ENCODE measurements around the gene MBTPS1.

The MBTPS1 gene

GRCh38 chr16:84049403-84050060 lies 67.2 kb downstream of the MBTPS1 start:
- no peaks in the 10 kb centered on the region for H4K20me1 ChIP-seq (ENCODE audit: insufficient read depth, low read length, poor library complexity, severe bottlenecking)
- no peak overlapping the region for H3K4me2 ChIP-seq (ENCODE audit: low read depth, low read length, poor library complexity, severe bottlenecking)
- no peaks in the 10 kb centered on the region for H3K27me3 ChIP-seq (ENCODE audit: insufficient read depth, low read length, poor library complexity, severe bottlenecking)
- TF ChIP-seq CTCF (conservative IDR thresholded peaks at IDR 0.05; ENCODE audit: low read length) = no peak
- no peak for TF ChIP-seq EZH2phosphoT487 (IDR thresholded peaks at IDR 0.05; ENCODE audit: borderline replicate concordance)
- no peak overlapping the region for H2AFZ ChIP-seq (ENCODE audit: low read length)
- H3F3A ChIP-seq (ENCODE audit: low read depth) = no peaks in the 10 kb centered on the region
- peaks cover 23% of the 10 kb centered on the region; the same call in 1 of the 2 replicates for H3K36me3 ChIP-seq (ENCODE audit: insufficient read depth, low read length)
- H3K9me3 ChIP-seq (ENCODE audit: insufficient read depth, low read depth, low read length) = no peaks in the 10 kb centered on the region
- no peaks in the 10 kb centered on the region for H3K79me2 ChIP-seq (ENCODE audit: insufficient read depth, low read length)
- no peaks in the 10 kb centered on the region for H3K9me2 ChIP-seq (replicated peaks; ENCODE audit: low read depth, low read length)
- H3K4me3 ChIP-seq (ENCODE audit: low read length, poor library complexity, severe bottlenecking) = no peak overlapping the region
- H3K4me1 ChIP-seq (ENCODE audit: insufficient read depth, low read length, poor library complexity, severe bottlenecking) = no peaks in the 10 kb centered on the region
- H3K9ac ChIP-seq (ENCODE audit: low read depth, low read length, poor library complexity, severe bottlenecking) = no peak overlapping the region

- no peaks in the 10 kb centered on the region for H3K27me3 ChIP-seq (ENCODE audit: insufficient read depth, low read length, poor library complexity, severe bottlenecking)
- H3F3A ChIP-seq (ENCODE audit: low read depth) = no peaks in the 10 kb centered on the region
- TF ChIP-seq CTCF (conservative IDR thresholded peaks at IDR 0.05; ENCODE audit: low read length) (no peak), EZH2phosphoT487 (IDR thresholded peaks at IDR 0.05; ENCODE audit: borderline replicate concordance) (no peak)
- H3K9me2 ChIP-seq (replicated peaks; ENCODE audit: low read depth, low read length) = no peaks in the 10 kb centered on the region
- H4K20me1 ChIP-seq (ENCODE audit: insufficient read depth, low read length, poor library complexity, severe bottlenecking) = no peaks in the 10 kb centered on the region
- no peak overlapping the region for H3K4me3 ChIP-seq (ENCODE audit: low read length, poor library complexity, severe bottlenecking)
- H3K9me3 ChIP-seq (ENCODE audit: insufficient read depth, low read depth, low read length) = no peaks in the 10 kb centered on the region
- no peak overlapping the region for H3K4me2 ChIP-seq (ENCODE audit: low read depth, low read length, poor library complexity, severe bottlenecking)
- H2AFZ ChIP-seq (ENCODE audit: low read length) = no peak overlapping the region
- H3K4me1 ChIP-seq (ENCODE audit: insufficient read depth, low read length, poor library complexity, severe bottlenecking) = peaks cover 2% of the 10 kb centered on the region
- H3K36me3 ChIP-seq (ENCODE audit: insufficient read depth, low read length) = peaks cover 16% of the 10 kb centered on the region; the same call in 1 of the 2 replicates
- H3K9ac ChIP-seq (ENCODE audit: low read depth, low read length, poor library complexity, severe bottlenecking) = no peak overlapping the region
- H3K79me2 ChIP-seq (ENCODE audit: insufficient read depth, low read length) = no peaks in the 10 kb centered on the region
These were observed 67.9 kb downstream of the MBTPS1 start for GRCh38 chr16:84048871-84049270.

GRCh38 chr16:84048270-84048669 lies 68.5 kb downstream of the MBTPS1 start:
- H3K9me3 ChIP-seq (ENCODE audit: insufficient read depth, low read depth, low read length) = no peaks in the 10 kb centered on the region
- TF ChIP-seq CTCF (conservative IDR thresholded peaks at IDR 0.05; ENCODE audit: low read length) (peak; percentile 18; the same call in 1 of the 2 replicates), EZH2phosphoT487 (IDR thresholded peaks at IDR 0.05; ENCODE audit: borderline replicate concordance) (no peak)
- no peak overlapping the region for H2AFZ ChIP-seq (ENCODE audit: low read length)
- no peaks in the 10 kb centered on the region for H3K79me2 ChIP-seq (ENCODE audit: insufficient read depth, low read length)
- H3K4me2 ChIP-seq (ENCODE audit: low read depth, low read length, poor library complexity, severe bottlenecking) = no peak overlapping the region
- no peaks in the 10 kb centered on the region for H3K27me3 ChIP-seq (ENCODE audit: insufficient read depth, low read length, poor library complexity, severe bottlenecking)
- H3F3A ChIP-seq (ENCODE audit: low read depth) = no peaks in the 10 kb centered on the region
- no peaks in the 10 kb centered on the region for H3K9me2 ChIP-seq (replicated peaks; ENCODE audit: low read depth, low read length)
- H3K4me3 ChIP-seq (ENCODE audit: low read length, poor library complexity, severe bottlenecking) = no peak overlapping the region
- H3K4me1 ChIP-seq (ENCODE audit: insufficient read depth, low read length, poor library complexity, severe bottlenecking) = peaks cover 8% of the 10 kb centered on the region
- peaks cover 10% of the 10 kb centered on the region; the same call in 1 of the 2 replicates for H3K36me3 ChIP-seq (ENCODE audit: insufficient read depth, low read length)
- no peak overlapping the region for H3K9ac ChIP-seq (ENCODE audit: low read depth, low read length, poor library complexity, severe bottlenecking)
- no peaks in the 10 kb centered on the region for H4K20me1 ChIP-seq (ENCODE audit: insufficient read depth, low read length, poor library complexity, severe bottlenecking)

Measured in Loucy (cell line).